ENCODE measurements around the gene ELOB.

The ELOB gene

DNA sequence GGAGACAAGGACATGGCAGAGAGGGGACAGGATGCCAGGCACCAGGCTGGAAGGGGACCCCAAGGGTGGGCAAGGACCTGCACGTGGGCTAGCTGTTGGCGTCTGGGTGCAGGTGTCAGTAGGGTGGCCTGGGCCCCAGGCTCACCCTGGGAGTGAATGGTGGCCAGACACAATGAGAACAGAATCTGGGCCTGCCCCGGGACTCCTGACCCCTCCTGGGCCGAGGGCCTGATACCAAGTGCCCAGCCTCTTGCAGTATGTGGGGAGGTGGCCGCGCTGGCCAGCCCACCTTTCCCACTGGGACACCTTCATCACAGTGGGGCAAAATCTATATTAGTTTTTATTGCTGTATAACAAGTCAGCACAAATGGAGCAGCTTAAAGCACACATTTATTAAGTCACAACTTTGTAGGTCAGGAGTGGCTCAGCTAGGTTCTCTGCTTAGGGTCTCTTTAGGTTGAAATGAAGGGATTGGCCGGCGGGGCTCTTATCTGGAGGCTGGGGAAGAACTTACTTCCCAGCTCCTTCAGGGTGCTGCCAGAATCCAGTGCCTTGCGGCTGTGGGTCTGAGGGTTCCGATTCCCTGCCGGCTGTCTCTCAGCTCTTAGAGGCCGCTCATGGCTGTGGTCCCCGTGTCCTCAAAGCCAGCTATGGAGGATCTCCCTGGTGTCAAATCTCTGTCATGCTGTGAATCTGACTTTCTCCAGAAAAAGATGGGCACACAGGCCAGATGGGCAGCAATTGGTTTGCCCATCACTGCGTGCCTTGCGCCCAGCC is 6.7 kb upstream of the ELOB start:
- no peak for DNase-seq (ENCODE audit: low spot score)

DNA sequence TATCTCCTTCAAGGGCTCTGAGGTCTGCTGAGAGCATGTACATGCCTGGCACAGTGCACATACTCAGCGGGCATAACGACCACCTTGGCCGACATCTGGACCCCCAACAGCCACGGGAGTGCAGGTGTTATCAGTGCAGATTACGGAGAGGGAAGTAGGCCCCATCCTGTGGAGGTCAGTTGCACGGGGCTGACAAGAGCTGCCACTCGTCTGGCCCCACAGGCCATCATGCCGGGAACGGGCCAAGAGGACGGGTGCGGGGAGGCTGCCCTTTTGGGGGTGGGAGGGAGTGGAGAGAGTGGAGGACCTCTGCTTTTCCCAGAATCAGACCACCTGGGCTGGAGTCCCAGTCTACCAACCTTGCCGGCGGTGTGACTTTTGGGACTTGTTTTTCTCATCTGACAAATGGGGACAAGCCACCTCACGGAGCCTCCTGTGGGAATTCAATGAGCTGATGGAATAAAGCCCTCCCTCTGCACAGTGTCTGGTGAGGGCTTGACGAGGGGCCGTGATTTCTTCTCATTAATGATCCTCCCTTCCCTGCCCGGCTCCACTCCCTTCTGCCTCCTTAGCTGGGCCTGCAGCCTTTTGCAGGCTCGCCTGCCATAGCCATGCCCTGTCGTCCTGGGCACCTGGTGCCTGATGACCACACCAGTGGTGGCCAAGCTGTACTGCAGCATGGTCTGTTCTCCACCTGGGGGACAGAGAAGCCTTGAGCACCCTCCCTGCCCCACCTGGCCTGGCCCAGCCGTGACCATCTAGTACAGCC is 5.7 kb upstream of the ELOB start:
- no peak for DNase-seq (ENCODE audit: low spot score)

DNA sequence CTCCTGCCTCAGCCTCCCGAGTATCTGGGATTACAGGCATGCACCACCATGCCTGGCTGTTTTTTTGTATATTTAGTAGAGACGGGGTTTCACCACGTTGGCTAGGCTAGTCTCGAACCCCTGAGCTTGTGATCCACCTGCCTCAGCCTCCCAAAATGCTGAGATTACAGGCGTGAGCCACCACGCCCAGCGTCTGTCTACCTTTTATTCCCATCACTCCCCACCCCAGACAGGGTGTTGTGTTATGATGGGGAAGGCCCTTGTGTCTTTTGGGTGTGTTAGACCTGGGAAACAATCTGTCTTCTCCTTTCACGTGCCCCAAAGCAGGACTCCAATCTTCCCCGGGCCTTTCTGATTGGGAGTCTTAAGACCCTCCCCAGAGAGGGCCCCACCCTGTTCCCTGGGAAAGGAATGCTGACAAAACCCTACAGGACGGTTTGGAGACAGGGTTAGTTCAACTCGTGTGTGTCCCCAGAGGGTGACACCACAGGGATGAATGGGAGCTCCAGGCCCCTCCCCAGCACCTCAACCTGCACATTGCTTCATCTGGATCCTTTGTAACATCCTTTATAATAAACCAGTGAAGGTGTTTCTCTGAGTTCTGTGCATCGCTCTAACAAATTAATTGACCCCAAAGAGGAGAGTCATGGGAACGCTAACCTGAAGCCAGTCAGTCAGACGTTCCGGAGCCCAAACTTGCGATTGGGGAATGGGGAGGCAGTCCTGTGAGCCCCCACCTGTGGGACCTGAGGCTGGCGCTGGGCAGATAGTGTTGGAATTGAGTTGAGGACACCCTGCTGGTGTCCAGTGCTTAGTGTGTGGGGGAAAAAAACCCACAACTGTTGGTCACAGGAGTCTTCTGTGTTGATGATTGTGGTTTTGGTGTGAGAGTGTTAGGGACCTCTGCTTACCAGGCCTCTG is 3.2 kb upstream of the ELOB start:
- DNase-seq (ENCODE audit: low spot score) = no peak

DNA sequence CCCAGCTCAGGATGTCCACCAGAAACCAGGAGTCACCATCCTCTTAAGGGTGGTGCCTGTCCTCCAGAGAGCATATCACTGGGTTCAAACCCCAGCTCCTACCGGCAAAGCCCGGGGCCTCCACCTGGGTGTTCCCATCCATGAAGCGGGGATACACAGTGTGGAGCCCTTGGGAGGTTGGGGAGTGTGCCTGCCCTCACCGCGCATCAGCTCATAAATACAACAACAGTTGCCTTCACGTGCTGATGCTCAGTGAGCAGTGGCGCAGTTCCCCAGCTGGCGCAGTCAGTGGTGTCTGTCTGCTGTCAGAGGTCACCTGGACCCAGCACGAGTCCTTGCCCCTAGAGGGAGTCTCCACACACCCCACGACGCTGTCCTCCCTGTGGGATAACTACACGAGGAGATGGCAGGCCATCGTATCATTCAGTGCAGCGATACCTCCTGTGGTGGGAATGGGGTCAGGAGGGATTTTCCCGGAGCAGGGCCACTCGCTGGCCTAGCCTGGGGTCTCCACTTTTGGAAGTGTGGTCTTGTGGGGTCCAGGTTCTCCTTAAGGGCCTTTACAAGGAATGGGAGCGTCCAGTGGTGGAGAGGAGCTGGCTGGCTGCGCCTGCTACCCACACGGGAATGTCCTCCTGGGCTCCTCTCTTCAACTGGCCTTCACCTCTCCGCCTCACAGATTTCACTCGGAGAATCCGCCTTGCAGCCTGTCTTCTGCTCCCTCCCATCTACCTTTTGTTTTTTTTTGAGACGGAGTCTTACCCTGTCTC is 2.3 kb upstream of the ELOB start:
- DNase-seq (ENCODE audit: low spot score) = no peak

DNA sequence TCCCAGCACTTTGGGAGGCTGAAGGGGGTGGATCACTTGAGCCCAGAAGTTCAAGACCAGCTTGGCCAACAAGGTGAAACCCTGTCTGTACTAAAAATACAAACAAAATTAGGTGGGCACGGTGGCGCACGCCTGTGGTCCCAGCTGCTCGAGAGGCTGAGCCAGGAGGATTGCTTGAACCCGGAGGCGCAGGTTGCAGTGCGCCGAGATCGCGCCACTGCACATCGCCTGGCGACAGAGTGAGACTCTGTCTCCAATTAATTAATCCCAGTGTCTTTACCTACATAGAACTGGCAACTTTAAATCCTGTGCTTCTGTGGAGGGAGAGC is 1.5 kb upstream of the ELOB start:
- DNase-seq (ENCODE audit: low spot score) = no peak

DNA sequence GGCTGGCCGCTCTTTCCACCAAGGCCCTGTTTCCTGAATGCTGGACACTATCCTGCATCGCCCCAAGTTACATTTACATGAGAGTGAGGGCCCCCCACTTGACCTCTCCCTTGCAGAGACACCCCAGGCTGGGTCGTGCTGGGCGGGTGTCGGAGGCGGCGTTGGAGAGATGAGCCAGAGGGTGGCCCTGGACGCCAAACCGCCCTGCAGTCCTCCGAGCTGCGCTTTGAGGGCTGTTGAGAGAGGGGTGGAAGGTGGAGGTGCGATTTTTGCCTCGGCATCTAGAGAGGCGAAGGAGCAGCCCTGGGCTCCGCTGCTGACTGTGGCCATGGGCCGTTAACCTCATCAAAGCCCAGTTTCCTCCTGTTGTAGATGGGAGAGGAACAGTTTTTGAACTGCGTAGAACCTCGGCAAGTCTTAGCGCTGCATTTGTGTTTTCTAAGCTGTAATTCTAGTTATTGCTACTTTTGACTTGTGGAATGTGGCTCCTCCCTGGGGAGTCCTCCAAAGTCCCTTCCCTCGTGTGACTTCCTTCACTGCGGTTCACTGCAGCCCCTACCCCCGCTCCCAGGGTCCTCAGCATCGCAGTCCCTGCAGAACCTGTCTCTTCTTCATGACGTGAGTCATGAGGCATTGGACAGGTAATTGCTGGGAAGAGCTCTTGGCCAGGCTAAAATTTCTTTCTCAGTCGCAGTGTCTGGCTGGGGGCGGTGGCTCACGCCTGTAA is 986 bp upstream of the ELOB start:
- DNase-seq (ENCODE audit: low spot score) = peak; percentile 59

DNA sequence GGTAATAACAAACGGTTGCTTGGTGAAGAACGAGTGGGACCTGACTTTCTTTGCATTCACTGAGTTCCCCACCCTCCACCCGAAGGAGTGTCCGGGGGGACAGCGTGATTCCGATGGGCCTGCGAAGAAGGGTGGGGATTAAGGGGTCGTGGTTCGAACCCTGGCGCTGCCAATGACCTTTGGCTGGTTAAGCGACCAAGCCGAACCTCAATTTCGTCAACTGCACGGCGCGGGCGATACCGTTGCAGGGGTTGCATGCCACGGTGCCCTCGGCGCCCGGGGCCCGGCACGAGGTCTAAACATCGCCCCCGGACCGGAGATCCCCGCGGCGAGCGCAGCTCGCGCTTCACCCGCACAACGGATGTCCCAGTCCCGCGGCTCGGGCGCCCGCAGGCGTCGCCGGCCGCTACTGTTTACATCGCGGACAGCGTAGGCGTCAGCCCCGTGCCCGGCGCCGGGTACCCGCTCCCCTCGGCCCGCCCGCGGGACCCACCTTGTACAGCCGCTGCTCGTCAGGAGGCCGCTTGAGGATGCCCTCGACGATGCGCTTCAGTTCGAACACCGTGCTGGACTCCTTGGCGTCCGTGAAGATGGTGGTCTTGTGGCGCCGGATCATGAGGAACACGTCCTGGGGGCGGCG is 460 bp downstream of the ELOB start:
- DNase-seq (ENCODE audit: low spot score) = no peak

DNA sequence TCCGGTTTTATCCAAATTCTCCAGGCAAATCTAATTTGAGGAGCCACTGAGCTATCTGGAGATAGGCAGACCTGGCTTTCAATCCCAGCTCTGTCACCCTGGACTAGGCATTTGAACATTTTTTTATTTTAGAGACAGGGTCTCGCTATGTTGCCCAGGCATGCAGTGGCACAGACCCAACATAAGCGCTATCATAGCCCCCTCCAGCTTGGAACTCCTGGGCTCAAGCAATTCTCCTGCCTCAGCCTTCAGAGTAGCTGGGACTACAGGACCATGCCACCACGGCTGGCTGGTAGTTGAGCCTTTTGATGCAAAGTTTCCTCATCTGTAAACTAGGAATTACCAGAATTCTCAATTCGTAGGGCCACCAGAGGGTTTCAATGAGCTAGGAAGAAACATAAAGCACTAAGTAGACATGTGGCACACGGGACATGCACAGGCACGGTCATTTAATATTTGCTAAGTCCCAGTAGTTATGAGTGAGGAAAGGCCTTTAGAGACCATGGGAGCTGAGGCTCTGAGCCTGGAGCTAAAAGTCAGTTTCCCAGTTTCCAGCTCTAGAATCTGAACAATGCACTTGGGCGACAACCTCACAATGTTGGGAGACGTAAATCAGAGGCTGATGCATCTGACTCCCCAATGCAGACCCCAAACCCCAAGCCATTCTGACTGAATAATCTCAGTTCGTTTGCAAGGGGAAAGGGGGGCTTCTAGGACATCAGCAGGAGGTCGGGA is 1.1 kb downstream of the ELOB start:
- no peak for DNase-seq (ENCODE audit: low spot score)

DNA sequence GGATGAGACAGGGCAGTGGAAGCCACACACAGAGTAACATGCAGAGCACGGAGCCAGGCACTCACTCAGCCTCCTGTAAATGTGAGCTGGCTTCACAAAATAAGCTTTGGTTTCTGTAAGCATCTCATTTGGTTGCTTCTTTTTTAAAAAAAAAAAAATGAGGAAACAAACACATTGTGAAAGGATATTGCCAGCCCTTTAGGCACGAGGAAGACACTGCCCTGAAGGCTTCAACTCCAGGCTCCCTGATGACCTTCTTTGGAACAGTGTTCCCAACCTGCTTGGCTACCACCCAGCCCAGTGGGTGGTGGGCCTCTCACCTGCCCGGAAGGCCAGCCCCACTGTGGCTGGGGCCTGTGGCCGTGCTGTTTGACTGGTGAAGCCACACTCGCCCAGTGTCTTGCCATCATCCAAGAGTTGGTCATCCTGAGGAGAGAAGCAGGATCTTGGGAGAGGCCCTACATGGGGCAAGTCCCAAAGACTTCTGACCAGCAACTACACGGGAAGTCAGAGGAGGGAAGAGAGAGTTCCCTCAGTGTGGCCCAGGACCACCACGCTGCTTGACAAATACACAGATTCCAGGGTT is 1.9 kb downstream of the ELOB start:
- no peak for DNase-seq (ENCODE audit: low spot score)

DNA sequence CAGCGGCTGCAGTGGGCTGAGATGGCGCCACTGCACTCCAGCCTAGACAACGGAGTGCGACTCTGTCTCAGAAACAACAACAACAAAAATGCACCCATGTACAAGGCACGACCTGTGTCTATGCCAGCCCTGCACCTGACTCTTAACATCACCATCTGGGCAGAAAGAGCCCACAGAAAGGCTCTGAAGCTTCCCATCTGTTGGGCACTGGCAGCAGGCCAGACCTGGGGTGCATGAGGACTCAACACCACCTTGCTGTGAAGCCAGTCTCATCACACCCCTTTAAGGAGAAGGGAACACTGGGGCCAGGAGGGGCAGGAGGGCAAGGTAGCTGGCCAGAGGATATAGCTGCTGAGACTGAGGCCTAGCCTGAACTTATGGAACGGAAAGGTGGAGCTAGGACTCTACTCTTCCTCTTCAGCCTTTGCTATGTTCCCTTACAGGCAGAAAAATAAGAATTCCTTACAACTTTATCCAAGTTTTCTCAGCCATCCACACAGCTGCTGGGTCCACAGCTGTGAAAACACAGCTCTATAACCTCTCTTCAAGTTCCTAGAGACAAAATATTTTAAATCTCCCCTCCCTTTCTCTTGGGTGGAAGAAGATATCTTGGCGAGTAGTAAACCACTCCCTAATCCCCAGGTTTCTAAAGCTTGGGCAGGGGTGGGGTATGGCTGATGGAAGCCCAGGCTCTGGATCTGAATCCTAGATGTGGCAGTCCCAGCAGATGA is 2.8 kb downstream of the ELOB start:
- no peak for DNase-seq (ENCODE audit: low spot score)

DNA sequence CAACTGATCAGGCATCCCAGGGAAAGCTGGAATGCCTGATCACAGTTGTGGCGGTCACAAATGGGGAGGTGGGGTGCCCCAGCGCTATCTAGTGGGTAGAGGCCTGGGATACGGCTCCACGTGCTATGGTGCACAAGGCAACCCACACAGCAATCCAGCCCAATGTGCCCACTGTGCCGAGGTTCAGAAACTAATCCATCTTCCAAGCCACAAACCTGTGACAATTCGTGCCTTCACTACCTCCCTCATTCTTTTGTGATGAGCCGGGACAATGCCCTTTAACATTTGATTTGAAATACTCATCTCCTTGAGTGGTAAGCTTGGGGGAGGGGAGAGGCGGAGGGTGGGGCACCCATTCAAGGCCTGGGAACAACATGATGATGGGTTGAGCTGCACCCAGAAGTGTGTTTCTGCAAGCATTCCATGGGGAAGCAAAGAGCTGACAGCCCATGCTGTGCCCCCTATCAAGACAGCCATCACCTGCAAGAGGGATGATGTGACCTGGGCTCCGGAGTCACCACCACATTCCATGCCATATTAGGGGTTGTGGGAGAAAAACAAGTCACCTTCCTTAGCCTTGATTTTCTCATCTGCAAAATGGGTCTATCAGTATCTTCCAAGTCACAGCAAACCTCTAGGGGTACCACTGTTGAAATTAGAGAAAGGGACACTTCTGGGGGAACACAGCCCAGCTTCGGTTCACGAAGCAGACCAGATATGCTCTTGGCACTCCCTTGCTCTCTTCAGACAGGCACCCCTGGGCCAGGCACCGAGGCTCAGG is 3.7 kb downstream of the ELOB start:
- DNase-seq (ENCODE audit: low spot score) = peak; percentile 19

DNA sequence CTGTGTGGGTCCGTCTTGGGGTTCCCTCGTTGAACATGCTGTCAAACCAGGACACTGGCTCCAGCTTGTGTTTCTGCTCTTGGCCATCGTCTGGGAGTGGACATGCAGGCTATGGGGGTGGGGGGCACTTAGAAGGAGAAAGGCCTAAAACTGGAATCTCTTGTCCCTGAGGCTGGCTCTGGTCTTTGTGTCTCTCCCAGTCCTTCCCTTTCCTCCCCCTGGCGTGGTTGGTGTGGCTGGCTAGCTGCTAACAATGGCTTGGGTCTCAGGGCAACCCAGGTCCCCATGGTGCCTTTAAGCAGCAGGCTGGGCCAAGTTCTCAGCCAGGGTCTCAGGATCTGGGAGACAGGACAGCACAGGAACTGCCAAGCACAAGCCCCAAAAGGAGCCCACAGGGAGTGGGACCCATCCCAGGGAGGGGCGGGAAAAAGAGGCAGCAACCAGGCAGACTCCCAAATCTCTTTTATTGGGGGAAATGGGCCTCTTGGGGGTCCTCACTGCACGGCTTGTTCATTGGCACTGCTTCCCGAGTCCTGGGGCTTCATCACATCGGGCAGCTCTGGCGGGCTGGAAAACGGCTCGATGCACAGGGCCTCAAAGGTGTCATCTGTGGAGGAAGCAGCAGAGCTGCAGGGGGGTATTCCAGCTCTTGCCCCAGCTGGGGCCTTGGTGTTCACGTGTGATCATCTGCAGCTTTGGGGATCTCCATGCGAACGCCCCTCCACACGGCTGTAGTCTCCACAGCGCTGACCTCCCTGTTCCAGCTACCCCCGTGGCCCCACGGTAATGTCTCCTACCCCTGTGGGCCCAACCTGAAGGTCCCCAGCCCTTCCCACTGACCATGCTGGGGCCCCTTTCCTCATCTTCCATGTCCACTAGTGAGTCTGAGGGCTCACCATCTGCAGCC is 5.3 kb downstream of the ELOB start:
- no peak for DNase-seq (ENCODE audit: low spot score)

DNA sequence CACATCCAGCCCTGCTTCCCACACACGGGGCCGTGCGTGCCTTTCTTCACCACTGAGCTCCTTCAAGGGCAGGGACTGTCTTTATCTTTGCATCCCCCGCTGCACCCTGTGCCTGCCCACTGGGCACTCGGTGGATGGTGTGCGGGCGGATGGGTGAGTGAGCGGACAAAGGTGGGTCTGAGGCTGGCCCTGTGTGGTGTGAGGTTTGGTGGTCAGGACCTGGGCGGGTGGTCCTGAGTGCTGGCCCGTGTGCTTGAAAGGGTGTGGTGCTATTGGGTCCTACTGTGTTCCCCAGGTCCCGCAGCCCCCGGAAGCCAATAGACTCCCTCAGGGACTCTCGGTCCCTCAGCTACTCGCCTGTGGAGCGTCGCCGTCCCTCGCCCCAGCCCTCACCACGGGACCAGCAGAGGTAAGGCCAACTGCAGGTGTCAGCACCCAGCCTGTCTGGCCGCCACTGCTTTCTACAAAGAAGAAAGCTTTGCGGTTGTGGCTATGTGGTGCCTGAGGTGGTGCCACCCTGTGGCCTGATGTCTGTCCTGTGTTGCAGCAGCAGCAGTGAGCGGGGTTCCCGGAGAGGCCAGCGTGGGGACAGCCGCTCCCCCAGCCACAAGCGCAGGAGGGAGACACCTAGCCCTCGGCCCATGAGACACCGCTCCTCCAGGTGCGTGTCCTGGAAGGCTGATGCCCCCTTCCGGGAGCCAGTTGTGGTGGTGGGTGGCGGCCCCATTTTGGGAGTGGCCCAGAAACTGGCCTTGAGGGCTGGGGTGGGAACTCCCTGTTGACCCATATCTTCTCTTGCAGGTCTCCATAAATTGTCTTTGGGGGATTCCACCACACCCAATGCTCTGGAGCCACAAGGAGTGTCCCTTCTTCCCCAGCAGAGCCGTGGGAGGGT is 6.8 kb downstream of the ELOB start:
- DNase-seq (ENCODE audit: low spot score) = no peak

DNA sequence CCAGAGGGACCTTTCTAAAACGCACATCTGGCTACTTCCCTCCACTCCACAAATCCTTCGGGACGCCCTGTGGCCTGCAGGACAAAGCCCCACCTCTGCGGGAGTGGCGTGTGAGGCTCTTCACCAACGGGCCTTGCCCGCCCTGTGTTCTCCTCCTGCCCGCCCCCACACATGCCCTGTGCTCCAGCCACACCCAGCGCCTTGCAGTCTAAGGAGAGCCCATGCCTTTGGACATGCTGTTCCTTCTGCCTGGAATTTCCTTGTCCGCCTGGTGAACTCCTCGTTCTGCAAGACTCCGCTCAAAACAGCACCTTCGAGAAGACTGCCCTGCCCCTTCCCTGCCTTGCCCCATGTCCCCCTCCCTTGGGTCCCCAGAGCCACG is 7.4 kb downstream of the ELOB start:
- no peak for DNase-seq (ENCODE audit: low spot score)

DNA sequence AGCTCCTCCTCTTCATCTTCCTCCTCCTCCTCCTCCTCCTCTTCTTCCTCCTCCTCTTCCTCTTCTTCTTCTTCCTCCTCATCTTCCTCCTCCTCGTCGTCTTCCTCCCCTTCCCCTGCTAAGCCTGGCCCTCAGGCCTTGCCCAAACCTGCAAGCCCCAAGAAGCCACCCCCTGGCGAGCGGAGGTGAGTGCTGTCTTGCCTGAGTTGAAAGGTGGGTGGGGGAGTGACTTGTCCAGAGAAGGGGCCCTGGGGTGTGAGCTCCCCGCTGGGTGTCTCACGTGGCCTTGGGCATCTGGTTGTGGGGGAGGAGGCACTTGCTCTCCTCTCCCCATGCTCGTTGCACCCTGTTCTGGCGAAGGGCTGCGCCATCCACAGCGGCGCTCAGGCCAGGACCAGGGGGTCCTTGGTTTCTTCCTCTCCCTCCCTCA is 8.0 kb downstream of the ELOB start:
- DNase-seq (ENCODE audit: low spot score) = no peak

All from kidney tubule cell (primary cell).